A673 (cell line): ENCODE measurements around the gene ZNF462. TPM values are rescaled to one million over a fixed set of nuclear protein-coding genes. Genes with fewer than 3 reads are reported as not detected.

Source experiments
- BruUV-seq: library from RNA; stranded (reverse); fragments of 400-500 nt; replicated peaks from 2 replicates; lab custom pipeline; 2021; lab: Mats Ljungman, UMichigan
- CTCF ChIA-PET: fragments of 300-600 bp; sonication (Branson Sonifier 250); formaldehyde crosslinking; loops from one replicate; lab custom pipeline; 2022; ENCODE audit warnings: antibody characterized with exemption; lab: Charles Lee
- POLR2A ChIA-PET: fragments of 300-600 bp; sonication (Branson Sonifier 250); formaldehyde crosslinking; loops from one replicate; lab custom pipeline; 2022; ENCODE audit warnings: antibody characterized with exemption; ENCODE audit not compliant: low non-redundant PET; lab: Charles Lee
- DNase-seq: peaks from one replicate; pipeline ENCODE4 v3.0.0-alpha.2; 2015; ENCODE audit warnings: low spot score
- H3K27ac ChIP-seq: fragments of 200-600 bp; sonication (generic); 2 replicates; pipeline ENCODE4 v1.5.1; 2016; ENCODE audit warnings: mixed run types, low read depth, mild to moderate bottlenecking, mixed read lengths, antibody characterized with exemption, low read length; ENCODE audit not compliant: poor library complexity, severe bottlenecking
- H3K27me3 ChIP-seq: fragments of 200-600 bp; sonication (generic); replicated peaks from 2 replicates; pipeline ENCODE4 v1.6.1; 2017; ENCODE audit warnings: mixed run types, low read depth, mild to moderate bottlenecking, mixed read lengths, antibody characterized with exemption, low read length; ENCODE audit not compliant: insufficient read depth, poor library complexity
- H3K36me3 ChIP-seq: fragments of 200-600 bp; sonication (generic); 2 replicates; pipeline ENCODE4 v1.6.1; 2016; ENCODE audit warnings: mixed run types, mild to moderate bottlenecking, mixed read lengths, antibody characterized with exemption, low read length; ENCODE audit not compliant: insufficient read depth, poor library complexity, severe bottlenecking
- H3K4me1 ChIP-seq: fragments of 200-600 bp; sonication (generic); 2 replicates; pipeline ENCODE4 v1.6.1; 2017; ENCODE audit warnings: mixed run types, mild to moderate bottlenecking, mixed read lengths, antibody characterized with exemption, low read length; ENCODE audit not compliant: insufficient read depth, poor library complexity, severe bottlenecking
- H3K4me3 ChIP-seq: fragments of 200-600 bp; sonication (generic); 2 replicates; pipeline ENCODE4 v1.5.1; 2016; ENCODE audit warnings: low read depth, mixed run types, mild to moderate bottlenecking, mixed read lengths, low read length; ENCODE audit not compliant: poor library complexity, severe bottlenecking
- H3K9me3 ChIP-seq: fragments of 200-600 bp; sonication (generic); 2 replicates; pipeline ENCODE4 v1.6.1; 2016; ENCODE audit warnings: mixed run types, low read depth, mild to moderate bottlenecking, mixed read lengths, antibody characterized with exemption, low read length; ENCODE audit not compliant: poor library complexity, severe bottlenecking
- EZH2 ChIP-seq: fragments of 200-600 bp; sonication (generic); IDR thresholded peaks from 2 replicates; pipeline ENCODE4 v1.6.1; 2017; ENCODE audit warnings: borderline replicate concordance, low read depth, mild to moderate bottlenecking, mixed read lengths, antibody characterized with exemption, low read length; ENCODE audit not compliant: poor library complexity, severe bottlenecking
- intact Hi-C: fragments of 100-400 bp; cut with micrococcal nuclease; formaldehyde crosslinking; loops from one replicate; pipeline ENCODE4 v1.10.0; 2022; ENCODE audit not compliant: unreplicated experiment
- total RNA-seq: library from RNA; stranded (reverse); gene quantifications from 2 replicates; pipeline ENCODE4 v1.2.3, GENCODE V29; 2021
- TF ChIP-seq, protein P1 (sequence below): fragments of 300-800, 200-600 bp; sonication (generic); conservative IDR thresholded peaks from 2 replicates; pipeline ENCODE4 v1.5.1; 2017; ENCODE audit warnings: low read depth, mild to moderate bottlenecking, antibody characterized with exemption, low read length, moderate library complexity, mixed read lengths

Gene ZNF462
- total RNA-seq, 1 experiment from 2014 or later = 40.5 TPM

DNA sequence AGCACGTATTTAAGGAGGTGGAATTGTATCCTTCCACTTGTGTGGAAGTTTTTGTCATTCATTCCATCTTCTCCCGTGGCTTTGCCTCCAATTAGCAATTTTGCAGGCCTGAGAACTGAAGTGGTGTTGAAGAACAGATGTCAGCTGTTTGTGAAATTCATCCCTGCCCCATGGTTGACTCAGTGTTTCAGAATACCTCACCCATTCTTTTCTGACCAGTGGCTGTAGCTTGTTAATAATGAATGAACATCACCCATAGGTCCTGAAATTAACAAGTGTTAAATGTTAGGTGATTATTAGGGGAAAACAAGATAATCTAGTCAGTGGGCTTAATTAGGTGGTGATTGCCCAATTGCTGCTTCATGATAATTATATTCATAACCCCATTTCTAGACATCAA lies 11.7 kb downstream of the ZNF462 start:
- ChIA-PET POLR2A (no interaction called here), CTCF (no interaction called here)
- no peak for DNase-seq
- Histone ChIP-seq H3K27ac (no peak overlapping the region), H3K27me3 (no peaks in the 10 kb centered on the region), H3K36me3 (no peaks in the 10 kb centered on the region), H3K4me1 (peaks cover 5% of the 10 kb centered on the region), H3K9me3 (no peaks in the 10 kb centered on the region), H3K4me3 (no peak overlapping the region)
- TF ChIP-seq, protein P1, sequence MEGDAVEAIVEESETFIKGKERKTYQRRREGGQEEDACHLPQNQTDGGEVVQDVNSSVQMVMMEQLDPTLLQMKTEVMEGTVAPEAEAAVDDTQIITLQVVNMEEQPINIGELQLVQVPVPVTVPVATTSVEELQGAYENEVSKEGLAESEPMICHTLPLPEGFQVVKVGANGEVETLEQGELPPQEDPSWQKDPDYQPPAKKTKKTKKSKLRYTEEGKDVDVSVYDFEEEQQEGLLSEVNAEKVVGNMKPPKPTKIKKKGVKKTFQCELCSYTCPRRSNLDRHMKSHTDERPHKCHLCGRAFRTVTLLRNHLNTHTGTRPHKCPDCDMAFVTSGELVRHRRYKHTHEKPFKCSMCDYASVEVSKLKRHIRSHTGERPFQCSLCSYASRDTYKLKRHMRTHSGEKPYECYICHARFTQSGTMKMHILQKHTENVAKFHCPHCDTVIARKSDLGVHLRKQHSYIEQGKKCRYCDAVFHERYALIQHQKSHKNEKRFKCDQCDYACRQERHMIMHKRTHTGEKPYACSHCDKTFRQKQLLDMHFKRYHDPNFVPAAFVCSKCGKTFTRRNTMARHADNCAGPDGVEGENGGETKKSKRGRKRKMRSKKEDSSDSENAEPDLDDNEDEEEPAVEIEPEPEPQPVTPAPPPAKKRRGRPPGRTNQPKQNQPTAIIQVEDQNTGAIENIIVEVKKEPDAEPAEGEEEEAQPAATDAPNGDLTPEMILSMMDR = no peak
- TF ChIP-seq EZH2 = no peak
- intact Hi-C loops = no loop called here
- no TSS peak for BruUV-seq

DNA sequence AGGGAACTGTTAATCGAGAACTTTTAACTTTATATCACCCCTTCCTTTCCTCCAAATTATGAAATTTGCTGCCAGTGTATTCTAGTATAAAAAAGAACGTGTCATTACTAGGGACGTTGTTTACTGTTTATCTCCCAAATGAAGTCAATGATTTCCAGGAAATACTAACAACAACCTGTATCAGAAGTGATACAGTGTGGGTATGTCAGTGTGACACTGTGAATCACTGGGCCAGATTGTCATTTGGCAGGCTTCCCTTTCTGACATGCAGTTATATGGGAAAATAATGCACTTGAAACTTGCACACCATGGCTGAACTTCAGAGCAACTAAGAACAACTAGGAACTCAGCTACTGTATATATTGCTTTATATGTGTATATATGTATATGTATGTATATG lies 12.6 kb downstream of the ZNF462 start:
- Histone ChIP-seq H3K4me3 (no peak overlapping the region), H3K4me1 (peaks cover 5% of the 10 kb centered on the region), H3K36me3 (no peaks in the 10 kb centered on the region), H3K9me3 (no peaks in the 10 kb centered on the region), H3K27ac (no peak overlapping the region), H3K27me3 (no peaks in the 10 kb centered on the region)
- no TSS peak for BruUV-seq
- DNase-seq = no peak
- ChIA-PET POLR2A (no interaction called here), CTCF (no interaction called here)
- intact Hi-C loops = no loop called here
- no peak for TF ChIP-seq EZH2
- TF ChIP-seq, protein P1 = no peak

DNA sequence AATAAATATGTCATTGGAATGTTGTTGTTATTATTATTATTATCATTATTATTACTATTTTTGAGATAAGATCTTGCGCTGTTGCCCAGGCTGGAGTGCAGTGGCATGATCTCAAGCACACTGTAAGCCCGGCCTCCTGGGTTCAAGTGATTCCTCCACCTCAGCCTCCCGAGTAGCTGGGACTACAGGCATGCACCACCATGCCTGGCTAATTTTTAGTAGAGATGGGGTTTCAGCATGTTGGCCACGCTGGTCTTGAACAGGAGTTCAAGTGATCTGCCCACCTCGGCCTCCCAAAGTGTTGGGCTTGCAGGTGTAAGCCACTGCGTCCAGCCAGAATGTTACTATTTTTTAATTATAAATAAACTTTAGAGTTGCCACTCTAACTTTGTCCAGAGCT lies 14.4 kb downstream of the ZNF462 start:
- H3K27me3 ChIP-seq = no peaks in the 10 kb centered on the region
- no TSS peak for BruUV-seq
- CTCF ChIA-PET = no interaction called here
- intact Hi-C loops = no loop called here
- peaks cover 5% of the 10 kb centered on the region for H3K4me1 ChIP-seq
- no peak for DNase-seq
- TF ChIP-seq EZH2 = no peak
- TF ChIP-seq, protein P1 = no peak
- no peaks in the 10 kb centered on the region for H3K9me3 ChIP-seq
- H3K4me3 ChIP-seq = no peak overlapping the region
- POLR2A ChIA-PET = no interaction called here
- H3K36me3 ChIP-seq = no peaks in the 10 kb centered on the region
- no peak overlapping the region for H3K27ac ChIP-seq
